ENCODE results near the gene IFT43. TPM values are rescaled to one million over a fixed set of nuclear protein-coding genes. Genes with fewer than 3 reads are reported as not detected.

The IFT43 gene
- total RNA-seq, 1 experiment from 2014 or later, result 98.8 TPM

- H2AFZ ChIP-seq, result no peak overlapping the region
- no peaks in the 10 kb centered on the region for H3K9me2 ChIP-seq (ENCODE audit: insufficient read depth)
- ChIA-PET POLR2A (ENCODE audit: unreplicated experiment) (no interaction called here), CTCF (interaction anchor here (0.7 kb wide), 2 partner anchors 29 to 368 kb away, joined by 3 read pairs; no protein-coding TSS in a partner anchor)
- no peak for TF ChIP-seq EZH2 (IDR thresholded peaks at IDR 0.05; ENCODE audit: low read depth)
- TF ChIP-seq, protein P1, sequence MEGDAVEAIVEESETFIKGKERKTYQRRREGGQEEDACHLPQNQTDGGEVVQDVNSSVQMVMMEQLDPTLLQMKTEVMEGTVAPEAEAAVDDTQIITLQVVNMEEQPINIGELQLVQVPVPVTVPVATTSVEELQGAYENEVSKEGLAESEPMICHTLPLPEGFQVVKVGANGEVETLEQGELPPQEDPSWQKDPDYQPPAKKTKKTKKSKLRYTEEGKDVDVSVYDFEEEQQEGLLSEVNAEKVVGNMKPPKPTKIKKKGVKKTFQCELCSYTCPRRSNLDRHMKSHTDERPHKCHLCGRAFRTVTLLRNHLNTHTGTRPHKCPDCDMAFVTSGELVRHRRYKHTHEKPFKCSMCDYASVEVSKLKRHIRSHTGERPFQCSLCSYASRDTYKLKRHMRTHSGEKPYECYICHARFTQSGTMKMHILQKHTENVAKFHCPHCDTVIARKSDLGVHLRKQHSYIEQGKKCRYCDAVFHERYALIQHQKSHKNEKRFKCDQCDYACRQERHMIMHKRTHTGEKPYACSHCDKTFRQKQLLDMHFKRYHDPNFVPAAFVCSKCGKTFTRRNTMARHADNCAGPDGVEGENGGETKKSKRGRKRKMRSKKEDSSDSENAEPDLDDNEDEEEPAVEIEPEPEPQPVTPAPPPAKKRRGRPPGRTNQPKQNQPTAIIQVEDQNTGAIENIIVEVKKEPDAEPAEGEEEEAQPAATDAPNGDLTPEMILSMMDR (conservative IDR thresholded peaks at IDR 0.05), result no peak
- H3K36me3 ChIP-seq (ENCODE audit: low read depth), result peaks cover 74% of the 10 kb centered on the region
- peaks cover 25% of the 10 kb centered on the region for H3K9me3 ChIP-seq (ENCODE audit: insufficient read depth, low read depth)
- H3K27ac ChIP-seq, result no peak overlapping the region
- no peak overlapping the region for H3K4me2 ChIP-seq
- BruUV-seq (replicated peaks), result no TSS peak
- H4K20me1 ChIP-seq (ENCODE audit: insufficient read depth), result peaks cover 3% of the 10 kb centered on the region; the same call in 1 of the 2 replicates
- H3K79me2 ChIP-seq (ENCODE audit: low read depth), result no peaks in the 10 kb centered on the region; the same call in 1 of the 2 replicates
- H3K4me3 ChIP-seq, result no peak overlapping the region
- intact Hi-C loops (cut with micrococcal nuclease; ENCODE audit: unreplicated experiment), result no loop called here
- H3F3A ChIP-seq (ENCODE audit: insufficient read depth, low read depth), result no peaks in the 10 kb centered on the region
- no peak for DNase-seq
- no peaks in the 10 kb centered on the region for H3K27me3 ChIP-seq (ENCODE audit: insufficient read depth, low read depth)
- no peaks in the 10 kb centered on the region for H3K4me1 ChIP-seq (replicated peaks; ENCODE audit: insufficient read depth)
These were observed 34.1 kb downstream of the IFT43 start for GRCh38 chr14:76019676-76020075.

GRCh38 chr14:76022991-76023390 is 37.4 kb downstream of the IFT43 start:
- Histone ChIP-seq H3K36me3 (ENCODE audit: low read depth) (peaks cover 71% of the 10 kb centered on the region), H3F3A (ENCODE audit: insufficient read depth, low read depth) (no peaks in the 10 kb centered on the region), H3K79me2 (ENCODE audit: low read depth) (no peaks in the 10 kb centered on the region), H3K4me3 (no peak overlapping the region), H3K27me3 (ENCODE audit: insufficient read depth, low read depth) (no peaks in the 10 kb centered on the region), H4K20me1 (ENCODE audit: insufficient read depth) (peaks cover 3% of the 10 kb centered on the region; the same call in 1 of the 2 replicates), H2AFZ (no peak overlapping the region), H3K9me2 (ENCODE audit: insufficient read depth) (no peaks in the 10 kb centered on the region), H3K4me1 (replicated peaks; ENCODE audit: insufficient read depth) (no peaks in the 10 kb centered on the region), H3K9me3 (ENCODE audit: insufficient read depth, low read depth) (peaks cover 20% of the 10 kb centered on the region), H3K4me2 (no peak overlapping the region), H3K27ac (no peak overlapping the region)
- intact Hi-C loops (cut with micrococcal nuclease; ENCODE audit: unreplicated experiment), result no loop called here
- TF ChIP-seq, protein P1 (conservative IDR thresholded peaks at IDR 0.05), result no peak
- TF ChIP-seq EZH2 (IDR thresholded peaks at IDR 0.05; ENCODE audit: low read depth), result no peak
- POLR2A ChIA-PET (ENCODE audit: unreplicated experiment), result no interaction called here
- CTCF ChIA-PET, result no interaction called here
- no TSS peak for BruUV-seq (replicated peaks)
- no peak for DNase-seq

GRCh38 chr14:76023757-76024156 is 38.2 kb downstream of the IFT43 start:
- H3K36me3 ChIP-seq (ENCODE audit: low read depth), result peaks cover 64% of the 10 kb centered on the region
- intact Hi-C loops (cut with micrococcal nuclease; ENCODE audit: unreplicated experiment), result no loop called here

More at GRCh38 chr14:76023757-76024156, 38.2 kb downstream of the IFT43 start:
- no TSS peak for BruUV-seq (replicated peaks)
- DNase-seq, result no peak
- H3F3A ChIP-seq (ENCODE audit: insufficient read depth, low read depth), result no peaks in the 10 kb centered on the region
- H3K9me3 ChIP-seq (ENCODE audit: insufficient read depth, low read depth), result peaks cover 13% of the 10 kb centered on the region
- H3K79me2 ChIP-seq (ENCODE audit: low read depth), result no peaks in the 10 kb centered on the region
- peaks cover 3% of the 10 kb centered on the region; the same call in 1 of the 2 replicates for H4K20me1 ChIP-seq (ENCODE audit: insufficient read depth)
- no peak overlapping the region for H3K4me2 ChIP-seq
- H3K4me3 ChIP-seq, result no peak overlapping the region
- ChIA-PET CTCF (no interaction called here), POLR2A (ENCODE audit: unreplicated experiment) (no interaction called here)
- H3K9me2 ChIP-seq (ENCODE audit: insufficient read depth), result no peaks in the 10 kb centered on the region
- no peaks in the 10 kb centered on the region for H3K4me1 ChIP-seq (replicated peaks; ENCODE audit: insufficient read depth)
- no peak overlapping the region for H3K27ac ChIP-seq
- H3K27me3 ChIP-seq (ENCODE audit: insufficient read depth, low read depth), result no peaks in the 10 kb centered on the region
- TF ChIP-seq, protein P1 (conservative IDR thresholded peaks at IDR 0.05), result no peak
- TF ChIP-seq EZH2 (IDR thresholded peaks at IDR 0.05; ENCODE audit: low read depth), result no peak
- H2AFZ ChIP-seq, result no peak overlapping the region

All from PC-9 (cell line).